GM23338 (cell line): ENCODE data around the gene AFF3. TPM values are rescaled to one million over a fixed set of nuclear protein-coding genes. Genes with fewer than 3 reads are reported as not detected.

ENCODE experiments used
- ATAC-seq: fragments of 200-7000 bp; cut with Tn5 transposase; 3 replicates; pipeline ENCODE4 v1.9.1; 2020
- DNase-seq: peaks from one replicate; pipeline ENCODE4 v3.0.0-alpha.2; 2015; ENCODE audit warnings: low spot score
- H2AFZ ChIP-seq: fragments of 200-600 bp; sonication (generic); 2 replicates; pipeline ENCODE4 v1.8.0; 2016; ENCODE audit warnings: antibody characterized with exemption, mild to moderate bottlenecking, moderate library complexity
- H3F3A ChIP-seq: fragments of 200-600 bp; sonication (generic); replicated peaks from 2 replicates; pipeline ENCODE4 v1.8.0; 2017; ENCODE audit warnings: antibody characterized with exemption, mixed run types, low read depth
- H3K27ac ChIP-seq: fragments of 200-600 bp; sonication (generic); 2 replicates; pipeline ENCODE4 v1.6.1; 2016; ENCODE audit warnings: low read depth
- H3K27me3 ChIP-seq: fragments of 200-600 bp; sonication (generic); 2 replicates; pipeline ENCODE4 v1.8.0; 2016; ENCODE audit warnings: mild to moderate bottlenecking, mixed run types, moderate library complexity; ENCODE audit not compliant: insufficient read depth
- H3K36me3 ChIP-seq: fragments of 200-600 bp; sonication (generic); 2 replicates; pipeline ENCODE4 v1.8.0; 2016; ENCODE audit warnings: mild to moderate bottlenecking; ENCODE audit not compliant: insufficient read depth
- H3K4me1 ChIP-seq: fragments of 200-600 bp; sonication (generic); 2 replicates; pipeline ENCODE4 v1.8.0; 2016; ENCODE audit warnings: mild to moderate bottlenecking, moderate library complexity; ENCODE audit not compliant: insufficient read depth
- H3K4me2 ChIP-seq: fragments of 200-600 bp; sonication (generic); 2 replicates; pipeline ENCODE4 v1.7.1; 2017; ENCODE audit warnings: mixed run types
- H3K4me3 ChIP-seq: fragments of 200-600 bp; sonication (generic); 2 replicates; pipeline ENCODE4 v1.6.1; 2016; ENCODE audit warnings: mixed run types
- H3K79me2 ChIP-seq: fragments of 200-600 bp; sonication (generic); replicated peaks from 2 replicates; pipeline ENCODE4 v1.8.0; 2017; ENCODE audit warnings: mild to moderate bottlenecking; ENCODE audit not compliant: insufficient read depth
- H3K9me2 ChIP-seq: fragments of 200-600 bp; sonication (generic); 2 replicates; pipeline ENCODE4 v1.8.0; 2017; ENCODE audit not compliant: insufficient read depth
- H4K20me1 ChIP-seq: fragments of 200-600 bp; sonication (generic); replicated peaks from 2 replicates; pipeline ENCODE4 v1.8.0; 2017; ENCODE audit warnings: mild to moderate bottlenecking; ENCODE audit not compliant: insufficient read depth
- H3K27ac Mint-ChIP-seq: 2 replicates; pipeline ENCODE4 v1.8.0; 2020; ENCODE audit warnings: inconsistent platforms, mild to moderate bottlenecking, moderate library complexity, mixed read lengths
- H3K27me3 Mint-ChIP-seq: 3 replicates; pipeline ENCODE4 v1.8.0; 2022; ENCODE audit warnings: low read depth, mild to moderate bottlenecking, moderate library complexity, mixed read lengths, inconsistent platforms; ENCODE audit not compliant: insufficient read depth, poor library complexity
- H3K36me3 Mint-ChIP-seq: 3 replicates; pipeline ENCODE4 v1.8.0; 2021; ENCODE audit warnings: low read depth, mild to moderate bottlenecking, inconsistent platforms, moderate library complexity, mixed read lengths
- H3K4me1 Mint-ChIP-seq: 3 replicates; pipeline ENCODE4 v1.8.0; 2020; ENCODE audit warnings: mild to moderate bottlenecking, inconsistent platforms, mixed read lengths
- H3K4me3 Mint-ChIP-seq: 3 replicates; pipeline ENCODE4 v1.8.0; 2021; ENCODE audit warnings: moderate library complexity, mild to moderate bottlenecking, inconsistent platforms, mixed read lengths
- H3K9me3 Mint-ChIP-seq: 3 replicates; pipeline ENCODE4 v1.8.0; 2020; ENCODE audit warnings: moderate library complexity, mild to moderate bottlenecking, inconsistent platforms, mixed read lengths
- CTCF ChIP-seq, 2 experiments: fragments of 200-600 bp in 1 of 2; sonication (generic) in 1 of 2; conservative IDR thresholded peaks; 2 replicates each; pipeline versions ENCODE4 v1.5.1 to v1.6.1; 2016 to 2017; ENCODE audit warnings: antibody characterized with exemption in 2 of 2, low read depth in 2 of 2, mild to moderate bottlenecking in 2 of 2, moderate library complexity in 1 of 2
- EZH2 ChIP-seq: fragments of 200-600 bp; sonication (generic); IDR thresholded peaks from one replicate; pipeline ENCODE4 v1.8.0; 2017; ENCODE audit warnings: antibody characterized with exemption, mild to moderate bottlenecking, low read depth; ENCODE audit not compliant: unreplicated experiment
- EZH2phosphoT487 ChIP-seq: fragments of 200-600 bp; sonication (generic); IDR thresholded peaks from one replicate; pipeline ENCODE4 v1.8.1; 2018; ENCODE audit warnings: antibody characterized with exemption; ENCODE audit not compliant: unreplicated experiment
- STAT1 ChIP-seq: IDR thresholded peaks from one replicate; pipeline ENCODE4 v1.6.1; 2016; ENCODE audit warnings: antibody characterized with exemption; ENCODE audit not compliant: unreplicated experiment
- ZNF462 ChIP-seq: fragments of 250-450 bp; sonication (Bioruptor Pico); IDR thresholded peaks from 2 replicates; pipeline ENCODE4 v1.5.0; 2020; ENCODE audit warnings: mild to moderate bottlenecking, moderate library complexity
- polyA plus RNA-seq: library from polyadenylated mRNA; unstranded; fragments of >200 nt; fragmentation: Nextera tagmentation; extraction: Ambion mirVana; gene quantifications from 2 replicates; pipeline ENCODE4 v1.2.1, GENCODE V29; 2016
- total RNA-seq: library from RNA; depleted of rRNA; stranded (reverse); fragments of >200 nt; shearing (Covaris generic); gene quantifications from 2 replicates; pipeline ENCODE4 v1.2.3, GENCODE V29; 2014

AFF3 gene
- total and polyA plus RNA-seq, 2 experiments from 2014 or later, result 0.73 to 1.4 TPM

- no peak for TF ChIP-seq ZNF462 (CRISPR knock-in tag)
- no peak for TF ChIP-seq STAT1
Observed at GRCh38 chr2:99970292-99970868, 172.0 kb downstream of the AFF3 start (continued).

- H3K27ac ChIP-seq, result no peak overlapping the region
- Mint-ChIP-seq H3K4me1 (peaks cover 19% of the 10 kb centered on the region), H3K4me3 (no peak overlapping the region), H3K9me3 (no peaks in the 10 kb centered on the region), H3K27ac (peak overlapping the region; percentile 19; the same call in 1 of the 2 replicates), H3K27me3 (peaks cover 2% of the 10 kb centered on the region), H3K36me3 (no peaks in the 10 kb centered on the region)
- H3K4me1 ChIP-seq, result 0 out of 2 replicates have a peak, but pooled peaks cover 4% of the 10 kb centered on the region
- no peak overlapping the region for H3K4me2 ChIP-seq
- ATAC-seq (peak; percentile 75), DNase-seq (peak; percentile 20)
- no peaks in the 10 kb centered on the region for H3K79me2 ChIP-seq
- H3K36me3 ChIP-seq, result no peaks in the 10 kb centered on the region
- no peak overlapping the region for H3K4me3 ChIP-seq
- no peaks in the 10 kb centered on the region for H3F3A ChIP-seq
- H3K27me3 ChIP-seq, result no peaks in the 10 kb centered on the region
- H4K20me1 ChIP-seq, result no peaks in the 10 kb centered on the region
- H2AFZ ChIP-seq, result peak overlapping the region; percentile 74; the same call in 1 of the 2 replicates
- no peaks in the 10 kb centered on the region; the same call in 1 of the 2 replicates for H3K9me2 ChIP-seq
- TF ChIP-seq EZH2phosphoT487 (no peak), EZH2 (no peak), CTCF (conservative IDR thresholded peaks at IDR 0.05; ENCODE audit: low read depth in 2 of 2) (no peak)
Observed at GRCh38 chr2:99961196-99961913, 181.0 kb downstream of the AFF3 start.
